Activated naive CD4-positive, alpha-beta T cell treated with Interleukin-2 at 50 U/mL for 16 hours (primary cell): ENCODE results near the gene UTP25.
"Not testable (repeated sequence)": the region's sequence is repeated elsewhere in the genome, so short reads cannot be mapped to it uniquely, and the experiment has no call there.

Source experiments
- DNase-seq: peaks from one replicate; pipeline ENCODE4 v3.0.0-alpha.2; 2020

The UTP25 gene

GRCh38 chr1:209827384-209828262, at the start of gene UTP25:
Gene UTP25 (plus strand): TSS chr1:209827972. CDS start chr1:209828064, 92 bp downstream.
- DNase-seq: peak; percentile 94

GRCh38 chr1:209778102-209778501, 49.7 kb upstream of the UTP25 start:
- no peak for DNase-seq

DNA sequence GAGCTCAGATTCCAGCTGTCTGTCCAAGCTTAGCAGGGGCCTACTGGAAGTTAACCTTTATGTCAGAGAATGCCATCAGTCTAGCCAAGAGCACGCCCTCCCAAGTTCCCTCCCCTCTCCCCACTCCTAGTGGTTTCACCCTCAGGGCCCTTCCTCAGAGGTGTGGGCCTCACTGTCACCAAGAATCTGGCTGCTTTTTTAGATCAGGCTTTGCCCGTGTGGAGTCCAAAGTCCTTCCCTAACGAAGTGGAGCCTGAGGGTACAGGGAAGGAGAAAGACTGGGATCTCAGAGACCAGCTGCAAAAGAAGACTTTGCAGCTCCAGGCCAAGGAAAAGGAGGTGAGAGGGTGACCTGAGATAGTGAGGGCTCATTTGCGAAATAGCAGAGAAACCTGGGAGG, 47.5 kb upstream of the UTP25 start:
- DNase-seq: no peak

DNA sequence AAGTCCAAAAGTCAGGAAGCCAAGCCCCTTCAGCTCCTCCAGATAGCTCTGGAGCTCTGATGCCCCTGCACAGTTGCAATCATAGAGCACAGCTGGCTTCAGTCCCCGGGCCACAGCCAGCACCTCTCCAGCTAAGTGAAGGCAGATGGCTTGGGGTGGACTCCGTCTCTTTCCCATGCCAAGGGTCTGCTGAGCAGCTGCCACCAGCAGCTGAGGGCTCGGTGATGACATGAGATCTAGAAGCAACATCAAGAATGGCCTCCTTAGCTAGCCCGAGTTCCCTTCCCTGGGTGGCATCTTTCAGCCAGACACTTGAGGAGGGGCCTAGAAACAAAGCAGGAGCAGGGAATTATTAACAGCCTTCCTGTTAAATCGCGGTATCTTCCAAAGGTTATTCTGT, 44.4 kb upstream of the UTP25 start:
- DNase-seq: no peak

GRCh38 chr1:209784265-209785169, 43.3 kb upstream of the UTP25 start, which contains the start of gene C1orf74:
Gene C1orf74 (minus strand): TSS chr1:209784559. CDS start chr1:209783634, 925 bp downstream.
- DNase-seq: peak; percentile 99

DNA sequence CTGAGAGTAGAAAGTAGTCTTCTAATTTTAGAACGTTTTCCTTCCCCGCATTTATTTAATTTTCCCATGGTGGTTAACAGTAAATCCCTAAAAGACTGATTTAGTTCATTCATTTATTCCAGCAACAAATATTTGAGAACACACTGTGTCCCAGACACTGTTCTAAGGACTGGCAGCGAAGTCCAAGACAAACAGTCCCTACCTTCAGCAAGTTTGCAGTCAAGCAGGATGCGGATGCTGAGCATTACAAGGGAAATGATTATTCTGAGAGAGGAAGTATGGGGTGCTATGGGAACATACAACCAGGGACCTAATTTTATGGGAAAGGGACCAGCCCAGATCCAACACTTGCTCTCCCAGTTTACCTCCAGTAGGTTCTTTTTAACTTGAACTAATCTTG, 42.2 kb upstream of the UTP25 start:
- DNase-seq: no peak

DNA sequence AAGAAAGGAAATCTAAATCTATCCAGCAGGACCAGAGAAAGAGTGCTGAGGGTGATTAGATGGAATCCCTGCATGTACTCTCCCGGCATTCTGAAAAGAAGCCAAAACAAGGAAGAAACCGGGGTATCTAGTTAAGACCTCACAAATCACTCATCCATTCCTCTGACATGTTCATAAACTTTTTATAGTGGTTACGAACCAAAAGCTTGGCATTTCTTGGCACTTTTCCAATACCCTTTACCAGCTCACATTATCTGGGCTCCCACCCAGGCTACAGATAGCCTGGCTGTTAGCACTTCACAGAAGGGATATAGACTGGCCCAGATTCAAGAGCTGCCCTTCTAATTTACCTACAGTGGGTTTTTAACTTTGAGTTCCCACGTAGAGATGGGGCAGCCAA, 41.6 kb upstream of the UTP25 start:
- DNase-seq: no peak

- DNase-seq: no peak
Measured at GRCh38 chr1:209787551-209787950, 40.2 kb upstream of the UTP25 start.

- no peak for DNase-seq
Measured at GRCh38 chr1:209789245-209789644, 38.5 kb upstream of the UTP25 start.

GRCh38 chr1:209790286-209791193, 37.2 kb upstream of the UTP25 start:
- DNase-seq: no peak

DNA sequence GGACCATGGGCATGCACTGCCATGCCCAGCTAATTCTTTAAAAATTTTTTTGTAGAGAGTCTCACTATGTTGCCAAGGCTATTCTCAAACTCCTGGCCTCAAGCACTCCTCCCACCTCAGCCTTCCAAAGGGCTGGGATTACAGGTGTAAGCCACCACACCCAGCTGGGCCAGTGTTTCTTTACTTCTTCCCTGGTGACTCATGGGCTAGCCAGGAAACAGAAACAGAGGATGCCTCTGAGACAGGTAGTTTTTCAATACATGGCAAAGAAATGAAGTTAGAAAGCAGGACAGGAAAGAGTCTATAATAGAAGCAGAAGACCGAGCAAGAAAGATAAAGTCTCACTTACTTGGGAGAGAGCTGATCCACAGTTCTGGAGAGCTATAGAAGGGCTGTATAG, 35.9 kb upstream of the UTP25 start:
- DNase-seq: no peak

DNA sequence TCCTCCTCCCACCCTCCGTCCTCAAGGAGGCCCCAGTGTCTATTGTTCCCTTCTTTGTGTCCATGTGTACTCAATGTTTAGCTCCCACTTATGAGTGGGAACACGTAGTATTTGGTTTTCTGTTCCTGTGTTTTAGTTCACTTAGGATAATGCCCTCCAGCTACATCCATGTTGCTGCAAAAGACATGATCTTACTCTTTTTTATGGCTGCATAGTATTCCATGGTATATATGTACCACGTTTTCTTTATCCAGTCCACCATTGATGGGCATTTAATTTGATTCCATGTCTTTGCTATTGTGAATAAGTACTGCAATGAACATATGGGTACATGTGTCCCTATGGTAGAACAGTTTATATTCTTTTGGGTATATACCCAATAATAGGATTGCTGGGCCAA, 34.1 kb upstream of the UTP25 start:
- DNase-seq: not testable (repeated sequence)

GRCh38 chr1:209797978-209798639, 29.7 kb upstream of the UTP25 start:
- no peak for DNase-seq

DNA sequence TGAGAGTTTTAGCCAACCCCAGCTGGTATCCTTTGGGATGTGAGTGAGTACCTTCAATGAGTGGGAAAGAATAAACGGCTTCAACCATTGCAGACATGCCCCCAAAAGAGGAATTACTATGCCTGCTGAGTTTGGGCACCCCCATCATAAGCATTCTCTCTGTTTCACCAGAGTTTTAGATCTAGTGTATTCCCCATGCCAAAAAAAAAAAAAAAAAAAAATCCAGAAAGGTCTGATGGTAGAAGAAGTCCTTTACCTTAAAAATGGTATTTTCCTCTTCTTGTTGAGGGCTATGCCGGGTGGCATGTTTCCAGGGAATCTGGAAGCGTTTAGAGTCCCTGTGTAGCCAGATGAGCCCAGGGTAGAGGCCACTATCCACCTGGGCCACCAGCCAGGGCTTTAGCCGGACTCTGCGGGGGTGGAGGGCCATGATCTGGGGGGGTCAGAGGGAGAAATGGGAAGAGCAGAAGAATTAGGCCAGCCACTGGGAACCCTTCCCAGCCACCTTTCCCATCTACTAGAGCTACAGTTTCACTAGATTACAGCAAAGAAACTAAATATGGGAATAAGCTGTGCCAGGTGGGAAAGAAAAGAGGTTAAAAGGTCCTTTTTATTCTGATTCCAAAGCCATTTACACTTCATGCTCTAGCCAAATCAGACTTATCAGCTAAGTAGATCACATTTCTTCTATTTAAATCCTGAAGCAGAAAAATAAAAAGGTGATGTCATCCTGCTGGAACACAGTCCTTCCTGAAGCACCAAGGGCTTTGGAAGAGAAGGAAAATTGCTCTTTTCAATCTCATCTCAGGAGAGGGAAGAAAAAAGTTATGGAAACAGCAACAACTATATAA, 26.6 kb upstream of the UTP25 start:
- no peak for DNase-seq

DNA sequence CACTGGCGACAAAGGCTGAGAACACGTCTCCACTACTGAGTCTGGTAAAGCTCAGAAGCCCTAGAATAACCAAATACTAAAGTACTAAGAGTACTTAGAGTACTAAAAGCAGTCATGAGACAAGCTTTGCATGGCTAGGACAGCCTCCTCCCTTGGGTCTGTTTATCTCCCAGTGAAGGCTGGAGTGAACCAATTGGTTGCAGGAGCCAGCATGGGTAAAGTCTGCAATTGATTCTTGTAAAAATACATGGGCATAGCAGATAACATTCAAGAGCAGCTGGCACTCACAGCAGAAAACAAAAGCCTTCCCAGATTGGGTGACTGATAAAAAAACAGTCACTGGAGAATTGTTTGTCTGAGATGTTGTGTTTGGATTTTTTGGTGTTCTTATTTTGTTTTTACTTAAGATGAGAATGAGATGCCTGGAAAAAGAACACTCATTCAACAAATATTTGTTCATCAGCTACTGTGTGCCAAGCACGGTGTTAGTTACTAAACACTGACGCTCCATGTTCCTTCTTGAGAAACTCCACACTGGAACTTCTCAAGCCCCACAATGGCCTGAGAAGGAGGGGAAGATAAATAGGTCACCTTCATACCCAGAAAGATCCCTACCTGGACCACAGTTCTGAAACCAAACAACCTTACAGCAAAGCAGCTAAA, 25.5 kb upstream of the UTP25 start:
- DNase-seq: no peak

- no peak for DNase-seq
Measured at GRCh38 chr1:209802780-209803152, 25.0 kb upstream of the UTP25 start.

GRCh38 chr1:209803568-209803967, 24.2 kb upstream of the UTP25 start:
- no peak for DNase-seq

GRCh38 chr1:209805341-209805781, 22.4 kb upstream of the UTP25 start:
- DNase-seq: no peak

DNA sequence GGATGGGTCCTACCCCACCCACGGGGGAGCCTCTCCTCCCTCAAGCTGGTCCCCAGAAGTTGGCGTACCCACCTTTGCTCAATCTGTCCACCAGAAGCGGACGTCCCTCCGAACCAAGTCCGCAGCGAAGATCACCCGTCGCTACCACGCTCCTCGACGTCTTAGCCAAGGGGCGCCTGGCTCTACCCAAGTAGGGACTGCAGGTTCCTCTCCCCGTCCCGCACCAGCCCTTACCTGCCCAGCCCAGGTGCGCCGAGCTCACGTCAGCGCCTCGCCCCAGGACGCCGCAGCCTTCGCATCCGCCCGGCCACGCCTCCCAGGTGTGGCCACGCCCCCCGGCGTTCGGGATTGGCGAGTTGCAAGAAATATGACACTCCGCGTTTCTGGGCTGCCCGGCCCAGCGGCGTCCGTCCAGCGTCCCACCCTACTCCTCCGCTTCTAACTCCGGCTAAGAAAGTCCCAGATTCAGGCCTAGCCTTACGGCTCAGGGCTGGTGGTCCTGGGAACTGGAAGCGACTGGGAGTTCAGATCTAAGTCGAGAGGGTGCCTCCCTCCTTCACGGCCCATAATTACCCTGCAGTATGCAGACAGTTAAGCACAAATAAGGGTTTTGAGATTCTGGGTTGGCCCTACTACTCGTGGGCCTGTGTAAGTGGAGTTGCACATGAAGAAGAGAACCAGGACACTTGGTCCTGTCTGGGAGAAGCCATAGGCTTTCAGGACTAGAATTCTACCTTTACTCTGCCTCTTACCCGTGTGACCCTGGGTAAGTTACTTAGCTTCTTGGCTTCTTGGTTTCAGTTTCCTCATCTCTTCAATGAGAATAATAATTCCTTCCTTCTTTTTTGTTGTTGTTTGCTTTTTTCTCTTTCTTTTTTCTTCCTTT, 21.7 kb upstream of the UTP25 start, which contains the start of gene IRF6:
TSS of gene IRF6 (minus strand) at position 268 of the 886 bp plus-strand sequence. CDS start 4,729 bp downstream, outside the sequence.
- peak; percentile 57 for DNase-seq
